Measurements from ENCODE around the gene OSBPL6. TPM values are rescaled to one million over a fixed set of nuclear protein-coding genes. Genes with fewer than 3 reads are reported as not detected.

The OSBPL6 gene
- total and polyA plus RNA-seq, 9 of the 15 experiments (the other 6 are each of a cell fraction or from before 2014, with no cell fraction given): 3.4 to 12.7 (median 9.3) TPM

- Histone ChIP-seq H3K4me3 (no peak overlapping the region), H3K9me1 (ENCODE audit: control insufficient read depth, insufficient read depth, low read length) (no peaks in the 10 kb centered on the region), H3K27ac (ENCODE audit: extremely low read depth, low read depth, low read length) (no peak overlapping the region), H3K9me3 (replicated peaks; ENCODE audit: control insufficient read depth, insufficient read depth, low read depth, low read length) (no peaks in the 10 kb centered on the region), H3K4me2 (ENCODE audit: insufficient read depth, low read length) (no peak overlapping the region), H3K27me3 (ENCODE audit: control insufficient read depth in 2 of 2, insufficient read depth in 2 of 2, low read length in 2 of 2) (no peaks in the 10 kb centered on the region), H2AFZ (ENCODE audit: low read depth, low read length) (no peak overlapping the region), H3K9ac (ENCODE audit: insufficient read depth in 1 of 2, low read depth in 2 of 2, low read length in 2 of 2) (no peak overlapping the region), H4K20me1 (replicated peaks; ENCODE audit: control insufficient read depth, insufficient read depth, low read length) (0 out of 2 replicates have a peak, but pooled peaks cover 5% of the 10 kb centered on the region), H3K36me3 (ENCODE audit: control insufficient read depth, insufficient read depth, low read length) (no peaks in the 10 kb centered on the region), H3K79me2 (ENCODE audit: control insufficient read depth, insufficient read depth, low read length) (no peaks in the 10 kb centered on the region), H3K4me1 (replicated peaks in 1 of 2; ENCODE audit: control insufficient read depth in 2 of 2, insufficient read depth in 2 of 2, low read length in 2 of 2) (peaks cover 10 to 35% of the 10 kb centered on the region in 2 experiments; a peak in 4 of 5 replicates)
- in situ Hi-C loops (cut with MboI): no loop called here
- no TSS peak for BruUV-seq (replicated peaks)
- ATAC-seq (no peak), FAIRE-seq (no peak), DNase-seq (ENCODE audit: extremely low read depth in 1 of 4, low spot score in 3 of 4) (no peak)
- 67% methylated on average over 6 of the region's 6 CpGs for WGBS (ENCODE audit: insufficient coverage, low coverage, missing lambda C conversion rate)
- ChIA-PET CTCF (ENCODE audit: low intra/inter-chr PET ratio) (interaction anchor here (0.6 kb wide), 1 partner anchor 155 kb away, joined by 3 read pairs; no protein-coding TSS in a partner anchor), POLR2A (interaction anchor here (1.5 kb wide), 1 partner anchor 10 kb away, joined by 4 read pairs; no protein-coding TSS in a partner anchor)
- intact Hi-C loops (cut with micrococcal nuclease): no loop called here
- TF ChIP-seq GTF2A2 (tag; IDR thresholded peaks at IDR 0.05): no peak
- TF ChIP-seq MAFF (IDR thresholded peaks at IDR 0.05; ENCODE audit: low read length): no peak
- TF ChIP-seq CTCF (IDR thresholded peaks at IDR 0.05 in 2 of 3, conservative IDR thresholded peaks at IDR 0.05 in 1 of 3; ENCODE audit: insufficient read depth in 2 of 3, low read depth in 1 of 3, low read length in 3 of 3): no peak
- TF ChIP-seq ZNF444 (CRISPR knock-in tag; IDR thresholded peaks at IDR 0.05): no peak
- no peak for TF ChIP-seq ETV1 (tag; conservative IDR thresholded peaks at IDR 0.05; ENCODE audit: low read depth)
- TF ChIP-seq ZBTB26 (CRISPR knock-in tag; IDR thresholded peaks at IDR 0.05): no peak
- no peak for TF ChIP-seq MAFG (tag; conservative IDR thresholded peaks at IDR 0.05)
- no peak for TF ChIP-seq TBP (optimal IDR thresholded peaks at IDR 0.05; ENCODE audit: low read depth, low read length)
- no peak for TF ChIP-seq RBBP5 (IDR thresholded peaks at IDR 0.05; ENCODE audit: borderline replicate concordance, insufficient read depth, low read length, poor library complexity, severe bottlenecking)
- no peak for TF ChIP-seq ZBTB1 (CRISPR knock-in tag; IDR thresholded peaks at IDR 0.05; ENCODE audit: borderline replicate concordance, low read depth)
- no peak for TF ChIP-seq MXI1 (IDR thresholded peaks at IDR 0.05; ENCODE audit: low read depth, low read length)
- no peak for TF ChIP-seq BCLAF1 (IDR thresholded peaks at IDR 0.05; ENCODE audit: borderline replicate concordance in 1 of 2, control insufficient read depth in 1 of 2, low read depth in 2 of 2, low read length in 1 of 2)
- no peak for TF ChIP-seq U2AF2 (optimal IDR thresholded peaks at IDR 0.05; ENCODE audit: low read depth, low read length)
- TF ChIP-seq SPI1 (IDR thresholded peaks at IDR 0.05; ENCODE audit: borderline replicate concordance, low read depth, low read length): no peak
- no peak for TF ChIP-seq JUND (IDR thresholded peaks at IDR 0.05; ENCODE audit: borderline replicate concordance, low read depth, low read length)
- TF ChIP-seq JUND (tag; IDR thresholded peaks at IDR 0.05; ENCODE audit: borderline replicate concordance, low read depth, low read length): no peak
- no peak for TF ChIP-seq RBM39 (optimal IDR thresholded peaks at IDR 0.05; ENCODE audit: low read depth, low read length)
Observed at GRCh38 chr2:178265851-178266250, 71.5 kb downstream of the OSBPL6 start.
